Calu3 (cell line): ENCODE data around the gene PLPP2. TPM values are rescaled to one million over a fixed set of nuclear protein-coding genes. Genes with fewer than 3 reads are reported as not detected.

Experiments
- BruUV-seq: library from RNA; stranded (reverse); fragments of 400-500 nt; replicated peaks from 2 replicates; lab custom pipeline; 2021; lab: Mats Ljungman, UMichigan
- CTCF ChIA-PET: fragments of 300-600 bp; sonication (Branson Sonifier 250); formaldehyde crosslinking; loops from one replicate; lab custom pipeline; 2022; ENCODE audit warnings: antibody characterized with exemption; lab: Charles Lee
- DNase-seq: peaks from one replicate; pipeline ENCODE4 v3.0.0; 2022
- H3K27ac Mint-ChIP-seq: one replicate; pipeline ENCODE4 v1.8.0; 2022; ENCODE audit warnings: mixed read lengths; ENCODE audit not compliant: unreplicated experiment
- H3K27me3 Mint-ChIP-seq: one replicate; pipeline ENCODE4 v1.8.0; 2022; ENCODE audit warnings: mixed read lengths; ENCODE audit not compliant: unreplicated experiment
- H3K36me3 Mint-ChIP-seq: one replicate; pipeline ENCODE4 v1.8.0; 2022; ENCODE audit warnings: mild to moderate bottlenecking, moderate library complexity, mixed read lengths; ENCODE audit not compliant: insufficient read depth, unreplicated experiment
- H3K4me1 Mint-ChIP-seq: one replicate; pipeline ENCODE4 v1.8.0; 2022; ENCODE audit warnings: mild to moderate bottlenecking, low read depth, mixed read lengths; ENCODE audit not compliant: unreplicated experiment
- H3K4me3 Mint-ChIP-seq: one replicate; pipeline ENCODE4 v1.8.0; 2022; ENCODE audit warnings: mild to moderate bottlenecking, low read depth, moderate library complexity, mixed read lengths; ENCODE audit not compliant: unreplicated experiment
- H3K9me3 Mint-ChIP-seq: one replicate; pipeline ENCODE4 v1.8.0; 2022; ENCODE audit warnings: low read depth, mixed read lengths; ENCODE audit not compliant: unreplicated experiment
- intact Hi-C: fragments of 100-400 bp; cut with micrococcal nuclease; formaldehyde crosslinking; loops from one replicate; pipeline ENCODE4 v1.10.0; 2022; ENCODE audit not compliant: unreplicated experiment
- total RNA-seq: library from RNA; stranded (reverse); gene quantifications from 2 replicates; pipeline ENCODE4 v1.2.3, GENCODE V29; 2022
- TF ChIP-seq, protein P1 (sequence below): fragments of 200-600 bp; IDR thresholded peaks from one replicate; pipeline ENCODE4 v1.8.0; 2022; ENCODE audit warnings: antibody characterized with exemption; ENCODE audit not compliant: unreplicated experiment

Gene PLPP2
- total RNA-seq, 1 experiment from 2014 or later = 126 TPM

DNA sequence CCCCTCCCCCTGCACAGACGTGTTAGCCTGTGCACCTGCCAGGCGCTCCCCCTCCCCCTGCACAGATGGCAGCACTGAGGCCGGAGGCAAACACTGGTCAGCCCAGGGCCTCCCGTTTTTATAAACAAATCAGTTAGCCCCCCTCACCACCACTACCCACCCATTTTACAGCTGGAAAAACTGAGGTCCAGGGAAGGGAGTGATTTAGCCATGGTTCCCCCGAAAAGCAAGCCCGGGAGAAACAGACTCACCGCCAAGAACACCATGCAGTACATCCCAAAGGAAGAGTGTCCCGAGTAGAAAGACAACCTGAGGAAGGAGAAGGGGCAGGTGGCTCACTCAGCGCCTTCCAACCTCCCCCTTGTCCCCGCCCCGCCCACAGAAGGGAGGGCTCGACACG lies 8.7 kb downstream of the PLPP2 start:
- no peaks in the 10 kb centered on the region for H3K9me3 Mint-ChIP-seq
- TF ChIP-seq, protein P1, sequence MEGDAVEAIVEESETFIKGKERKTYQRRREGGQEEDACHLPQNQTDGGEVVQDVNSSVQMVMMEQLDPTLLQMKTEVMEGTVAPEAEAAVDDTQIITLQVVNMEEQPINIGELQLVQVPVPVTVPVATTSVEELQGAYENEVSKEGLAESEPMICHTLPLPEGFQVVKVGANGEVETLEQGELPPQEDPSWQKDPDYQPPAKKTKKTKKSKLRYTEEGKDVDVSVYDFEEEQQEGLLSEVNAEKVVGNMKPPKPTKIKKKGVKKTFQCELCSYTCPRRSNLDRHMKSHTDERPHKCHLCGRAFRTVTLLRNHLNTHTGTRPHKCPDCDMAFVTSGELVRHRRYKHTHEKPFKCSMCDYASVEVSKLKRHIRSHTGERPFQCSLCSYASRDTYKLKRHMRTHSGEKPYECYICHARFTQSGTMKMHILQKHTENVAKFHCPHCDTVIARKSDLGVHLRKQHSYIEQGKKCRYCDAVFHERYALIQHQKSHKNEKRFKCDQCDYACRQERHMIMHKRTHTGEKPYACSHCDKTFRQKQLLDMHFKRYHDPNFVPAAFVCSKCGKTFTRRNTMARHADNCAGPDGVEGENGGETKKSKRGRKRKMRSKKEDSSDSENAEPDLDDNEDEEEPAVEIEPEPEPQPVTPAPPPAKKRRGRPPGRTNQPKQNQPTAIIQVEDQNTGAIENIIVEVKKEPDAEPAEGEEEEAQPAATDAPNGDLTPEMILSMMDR = no peak
- BruUV-seq = no TSS peak
- CTCF ChIA-PET = no interaction called here
- no peak overlapping the region for H3K4me3 Mint-ChIP-seq
- H3K27ac Mint-ChIP-seq = no peak overlapping the region
- no peak for DNase-seq
- H3K36me3 Mint-ChIP-seq = peaks cover 54% of the 10 kb centered on the region
- H3K4me1 Mint-ChIP-seq = no peaks in the 10 kb centered on the region
- intact Hi-C loops = no loop called here
- H3K27me3 Mint-ChIP-seq = no peaks in the 10 kb centered on the region

DNA sequence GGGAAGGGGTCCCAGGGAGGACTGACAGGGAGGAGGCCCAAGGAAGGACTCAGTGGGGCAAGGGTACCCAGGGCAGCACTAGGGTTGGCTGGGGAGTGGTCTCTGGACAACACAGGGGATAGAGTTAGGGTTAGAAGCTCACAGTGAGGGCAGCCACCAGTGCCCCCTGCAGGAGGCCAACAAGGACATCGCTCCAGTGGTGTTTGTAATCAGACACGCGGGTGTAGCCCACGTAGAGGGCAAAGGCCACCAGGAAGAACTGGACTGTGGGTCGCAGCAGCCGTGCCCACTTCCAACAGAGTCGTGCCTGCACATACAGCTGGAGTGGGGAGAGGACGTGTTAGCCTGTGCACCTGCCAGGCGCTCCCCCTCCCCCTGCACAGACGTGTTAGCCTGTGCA lies 9.2 kb downstream of the PLPP2 start:
- intact Hi-C loops = no loop called here
- Mint-ChIP-seq H3K36me3 (peaks cover 49% of the 10 kb centered on the region), H3K4me3 (no peak overlapping the region), H3K27me3 (no peaks in the 10 kb centered on the region), H3K9me3 (no peaks in the 10 kb centered on the region), H3K27ac (no peak overlapping the region), H3K4me1 (no peaks in the 10 kb centered on the region)
- TF ChIP-seq, protein P1 = no peak
- BruUV-seq = no TSS peak
- CTCF ChIA-PET = no interaction called here
- DNase-seq = no peak

DNA sequence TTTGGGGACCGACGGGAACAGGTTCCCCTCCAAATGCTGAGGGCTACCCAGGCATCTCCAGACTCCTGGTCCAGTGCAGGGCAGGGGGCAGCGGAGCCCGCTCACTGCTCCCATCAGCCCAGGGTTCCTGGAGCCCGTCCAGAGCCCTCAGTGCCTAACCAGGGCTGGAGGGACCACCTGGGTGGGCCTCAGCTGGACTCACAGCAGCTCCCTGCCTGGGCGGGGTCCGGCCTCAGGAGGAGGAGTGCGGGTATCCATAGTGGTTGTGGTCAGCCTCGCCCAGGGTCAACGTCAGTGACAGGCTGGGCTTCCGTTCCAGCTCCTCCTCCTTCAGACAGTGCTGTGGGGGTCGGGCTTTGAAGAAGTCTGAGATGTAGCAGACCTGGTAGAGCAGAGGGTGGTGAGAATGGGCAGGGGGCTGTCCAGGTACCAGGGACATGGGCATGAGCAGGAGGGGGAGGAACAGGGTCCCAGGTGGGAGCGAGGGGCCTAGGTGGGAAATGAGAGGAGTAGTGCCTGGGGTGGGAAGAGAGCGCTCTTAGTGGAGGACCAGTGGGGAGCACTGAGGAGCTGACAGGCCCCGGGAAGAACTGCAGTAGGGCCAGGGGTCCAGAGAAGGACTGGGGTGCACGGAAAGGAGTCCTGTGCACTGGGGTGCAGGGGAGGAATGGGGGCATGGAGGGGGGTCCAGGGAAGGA lies 9.9 kb downstream of the PLPP2 start:
- BruUV-seq = TSS peak; percentile 23
- intact Hi-C loops = no loop called here
- Mint-ChIP-seq H3K27ac (peak overlapping the region; percentile 20), H3K4me3 (no peak overlapping the region), H3K4me1 (no peaks in the 10 kb centered on the region), H3K27me3 (no peaks in the 10 kb centered on the region), H3K36me3 (peaks cover 44% of the 10 kb centered on the region), H3K9me3 (no peaks in the 10 kb centered on the region)
- CTCF ChIA-PET = no interaction called here
- TF ChIP-seq, protein P1 = no peak
- DNase-seq = no peak

DNA sequence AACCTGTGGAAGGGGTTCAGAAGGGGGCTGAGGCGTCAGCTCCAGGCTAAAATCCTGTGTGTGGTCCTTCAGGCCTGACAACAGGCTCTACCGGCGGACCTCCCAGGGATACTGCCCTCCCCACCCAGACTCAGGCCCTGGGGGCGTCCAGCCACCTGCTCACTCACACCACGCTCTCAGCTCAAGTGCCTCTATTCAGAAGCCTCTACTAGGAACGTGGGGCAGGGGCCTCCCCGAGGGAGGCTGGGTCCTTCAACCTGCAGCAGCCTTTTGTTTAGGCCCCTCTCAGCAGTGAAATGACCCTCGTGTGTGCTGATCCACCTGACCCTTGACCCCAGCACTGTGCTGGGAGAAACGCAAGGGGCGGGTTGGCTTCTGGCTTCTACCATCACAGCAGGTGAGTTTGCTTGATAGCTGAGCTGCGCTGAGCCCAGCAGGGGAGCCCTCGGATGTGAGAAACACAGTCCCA lies 10.6 kb downstream of the PLPP2 start:
- no peak for DNase-seq
- no TSS peak for BruUV-seq
- peaks cover 36% of the 10 kb centered on the region for H3K36me3 Mint-ChIP-seq
- H3K27ac Mint-ChIP-seq = no peak overlapping the region
- TF ChIP-seq, protein P1 = no peak
- intact Hi-C loops = no loop called here
- no peaks in the 10 kb centered on the region for H3K4me1 Mint-ChIP-seq
- H3K9me3 Mint-ChIP-seq = no peaks in the 10 kb centered on the region
- no peaks in the 10 kb centered on the region for H3K27me3 Mint-ChIP-seq
- CTCF ChIA-PET = no interaction called here
- H3K4me3 Mint-ChIP-seq = no peak overlapping the region
